ENCODE data around the gene GPN2. TPM values are rescaled to one million over a fixed set of nuclear protein-coding genes. Genes with fewer than 3 reads are reported as not detected.

GPN2 gene
- total and polyA plus RNA-seq, 9 donors, result 10.8 to 21.5 (median 19.6) TPM

DNA sequence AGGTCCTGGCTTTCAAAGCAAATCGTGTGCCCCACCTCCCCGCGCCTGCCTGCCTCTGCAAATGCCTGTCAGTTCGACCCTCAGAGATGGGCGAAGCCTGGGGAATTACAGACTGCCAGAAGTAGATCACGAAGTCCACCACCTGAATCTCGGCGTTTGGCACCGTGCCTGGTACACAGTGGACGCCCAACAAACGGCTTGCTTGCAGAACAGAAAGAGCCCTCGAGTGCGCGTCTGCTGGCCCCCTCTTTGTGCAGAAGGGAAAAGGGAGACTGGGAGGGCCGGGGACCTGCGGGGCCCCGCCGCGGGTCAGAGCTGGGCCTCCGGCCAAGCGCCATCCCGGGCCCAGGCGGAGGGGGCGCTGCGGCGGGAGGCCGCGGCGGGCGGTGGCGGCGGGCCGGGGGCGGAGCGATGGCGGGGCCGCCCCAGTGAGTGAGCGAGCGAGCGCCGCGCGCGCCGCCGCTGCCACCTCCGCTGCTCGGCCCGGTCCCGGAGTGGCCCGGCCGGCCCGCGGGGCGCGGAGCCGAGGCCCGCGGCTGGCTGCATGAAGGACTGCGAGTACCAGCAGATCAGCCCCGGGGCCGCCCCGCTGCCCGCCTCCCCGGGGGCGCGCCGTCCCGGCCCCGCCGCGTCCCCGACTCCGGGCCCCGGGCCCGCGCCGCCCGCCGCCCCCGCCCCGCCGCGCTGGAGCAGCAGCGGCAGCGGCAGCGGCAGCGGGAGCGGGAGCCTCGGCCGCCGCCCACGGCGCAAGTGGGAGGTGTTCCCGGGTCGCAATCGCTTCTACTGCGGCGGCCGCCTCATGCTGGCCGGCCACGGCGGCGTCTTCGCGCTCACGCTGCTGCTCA lies 63.6 kb downstream of the GPN2 start, which contains the start of gene ZDHHC18:
Gene ZDHHC18, plus strand, starts transcription at position 428 of the 845 bp plus-strand sequence. Its CDS starts 117 bp downstream, at position 545.
- Histone ChIP-seq H3K27me3 (ENCODE audit: control insufficient read depth, insufficient read depth, low read length) (no peaks in the 10 kb centered on the region), H3K36me3 (ENCODE audit: control insufficient read depth, insufficient read depth, low read length) (peaks cover 14% of the 10 kb centered on the region), H3K27ac (ENCODE audit: low read length) (peak within 1 kb of the TSS; percentile 71), H3K9me3 (replicated peaks; ENCODE audit: control insufficient read depth, low read depth, low read length) (no peaks in the 10 kb centered on the region), H3K4me1 (ENCODE audit: control insufficient read depth, insufficient read depth, low read length) (peaks cover 26% of the 10 kb centered on the region), H3K4me3 (ENCODE audit: low read length) (peak within 1 kb of the TSS; percentile 60)
- under 1% methylated on average over 107 of the region's 107 CpGs for WGBS (ENCODE audit: insufficient coverage)
- DNase-seq, result peak; percentile 83

Other genes starting within 250 kb of the GPN2 start
- 22.1 TPM for gene ARID1A, start 194.3 kb downstream of the GPN2 start, total RNA-seq
- 10 to 100 TPM; 33.2 to 63.5 (median 47.3) TPM for gene ARID1A, start 194.3 kb downstream of the GPN2 start, polyA plus RNA-seq (ENCODE audit: insufficient read depth in 1 of 8, insufficient read length in 8 of 8, low replicate concordance in 1 of 8)
- gene PIGV, start 102.3 kb downstream of the GPN2 start, total RNA-seq, result 6.8 TPM
- 1 to 10 TPM; 6.1 to 9.9 (median 6.7) TPM for gene PIGV, start 102.3 kb downstream of the GPN2 start, polyA plus RNA-seq (ENCODE audit: insufficient read depth in 1 of 8, insufficient read length in 8 of 8, low replicate concordance in 1 of 8)
- 8.4 TPM for gene ZDHHC18, start 63.6 kb downstream of the GPN2 start, total RNA-seq
- 10 to 100 TPM; 12.5 to 20.2 (median 16.5) TPM for gene ZDHHC18, start 63.6 kb downstream of the GPN2 start, polyA plus RNA-seq (ENCODE audit: insufficient read depth in 1 of 8, insufficient read length in 8 of 8, low replicate concordance in 1 of 8)
- gene SFN, start 27.1 kb downstream of the GPN2 start, total RNA-seq, result 0.18 TPM
- 10 to 100 TPM in 1 of 8 donors, 1 to 10 TPM in 1, under 1 TPM in 6; 0.20 to 23.9 (median 0.31) TPM for gene SFN, start 27.1 kb downstream of the GPN2 start, polyA plus RNA-seq (ENCODE audit: insufficient read depth in 1 of 8, insufficient read length in 8 of 8, low replicate concordance in 1 of 8)
- 7.9 TPM for gene GPATCH3, start 10.2 kb upstream of the GPN2 start, total RNA-seq
- gene GPATCH3, start 10.2 kb upstream of the GPN2 start, polyA plus RNA-seq (ENCODE audit: insufficient read depth in 1 of 8, insufficient read length in 8 of 8, low replicate concordance in 1 of 8), result 10 to 100 TPM; 10.1 to 12.7 (median 11.9) TPM
- gene NR0B2, start 23.7 kb upstream of the GPN2 start, total RNA-seq, result not detected
- gene NR0B2, start 23.7 kb upstream of the GPN2 start, polyA plus RNA-seq (ENCODE audit: insufficient read depth in 1 of 8, insufficient read length in 8 of 8, low replicate concordance in 1 of 8), result 1 to 10 TPM in 1 of 8 donors, under 1 TPM in 3, not detected in 4; 0.11 to 4.5 (median 0.38) TPM
- 25.8 TPM for gene NUDC, start 31.5 kb upstream of the GPN2 start, total RNA-seq
- gene NUDC, start 31.5 kb upstream of the GPN2 start, polyA plus RNA-seq (ENCODE audit: insufficient read depth in 1 of 8, insufficient read length in 8 of 8, low replicate concordance in 1 of 8), result 10 to 100 TPM; 57.7 to 65.5 (median 60.9) TPM
- gene KDF1, start 70.2 kb upstream of the GPN2 start, total RNA-seq, result not detected
- 1 to 10 TPM in 1 of 8 donors, under 1 TPM in 2, not detected in 5; 0.23 to 1.2 (median 0.87) TPM for gene KDF1, start 70.2 kb upstream of the GPN2 start, polyA plus RNA-seq (ENCODE audit: insufficient read depth in 1 of 8, insufficient read length in 8 of 8, low replicate concordance in 1 of 8)
- 1.3 TPM for gene TRNP1, start 103.4 kb upstream of the GPN2 start, total RNA-seq
- gene TRNP1, start 103.4 kb upstream of the GPN2 start, polyA plus RNA-seq (ENCODE audit: insufficient read depth in 1 of 8, insufficient read length in 8 of 8, low replicate concordance in 1 of 8), result 1 to 10 TPM; 1.4 to 3.2 (median 2.1) TPM
- gene TENT5B, start 122.6 kb upstream of the GPN2 start, total RNA-seq, result 0.35 TPM
- 1 to 10 TPM in 1 of 8 donors, under 1 TPM in 7; 0.23 to 1.1 (median 0.40) TPM for gene TENT5B, start 122.6 kb upstream of the GPN2 start, polyA plus RNA-seq (ENCODE audit: insufficient read depth in 1 of 8, insufficient read length in 8 of 8, low replicate concordance in 1 of 8)

All from muscle of leg (tissue), 11 donors.